GM12872 (cell line): ENCODE measurements around the gene TFB1M.

ENCODE experiments used
- CTCF ChIP-seq: IDR thresholded peaks from 3 replicates; pipeline ENCODE4 v1.5.1; 2011; ENCODE audit warnings: low read depth, mild to moderate bottlenecking, low read length, moderate library complexity; ENCODE audit not compliant: insufficient read depth

TFB1M gene

GRCh38 chr6:155222506-155222905, 91.8 kb downstream of the TFB1M start:
- no peak for TF ChIP-seq CTCF

GRCh38 chr6:155221086-155221485, 93.2 kb downstream of the TFB1M start:
- no peak for TF ChIP-seq CTCF

GRCh38 chr6:155219858-155220301, 94.4 kb downstream of the TFB1M start:
- TF ChIP-seq CTCF: no peak

- no peak for TF ChIP-seq CTCF
Observed at GRCh38 chr6:155219299-155219698, 95.0 kb downstream of the TFB1M start.

GRCh38 chr6:155216312-155217046, 97.8 kb downstream of the TFB1M start:
- no peak for TF ChIP-seq CTCF

- no peak for TF ChIP-seq CTCF
Observed at GRCh38 chr6:155215906-155216305, 98.4 kb downstream of the TFB1M start.

GRCh38 chr6:155213611-155214372, 100.5 kb downstream of the TFB1M start:
- no peak for TF ChIP-seq CTCF
